Uterus (tissue), 2 donors: ENCODE measurements around the gene ACKR2.
A peak's percentile ranks its signal among the peaks of the same experiment; 100 is the strongest.

Experiments used
- CTCF ChIP-seq, 4 experiments: fragments of 200-600 bp in 2 of 4; fragments of 450-650 bp in 2 of 4; sonication (generic) in 2 of 4; IDR thresholded peaks; one replicate each; pipeline ENCODE4 v1.5.1; 2016 to 2019; ENCODE audit warnings: antibody characterized with exemption in 4 of 4, mild to moderate bottlenecking in 2 of 4, moderate library complexity in 1 of 4
- POLR2A ChIP-seq, 2 donors: fragments of 450-650 bp; IDR thresholded peaks; one replicate each; pipeline ENCODE4 v1.6.1; 2016; ENCODE audit warnings: antibody characterized with exemption in 2 of 2, mild to moderate bottlenecking in 1 of 2, moderate library complexity in 1 of 2

GRCh38 chr3:42880601-42881451, 71.6 kb downstream of the ACKR2 start:
- TF ChIP-seq POLR2A (IDR thresholded peaks at IDR 0.05) (no peak), CTCF (IDR thresholded peaks at IDR 0.05) (peak; percentile 92 to 95 (median 94))
